Activated T-cell treated with anti-CD3 and anti-CD28 coated beads, Interleukin-2, amount 50 U/mL, for 48 hours (primary cell): ENCODE measurements around the gene IWS1.
"Not testable (repeated sequence)": the region's sequence is repeated elsewhere in the genome, so short reads cannot be mapped to it uniquely, and the experiment has no call there.

ENCODE experiments used
- DNase-seq, 2 experiments: peaks; one replicate each; pipeline ENCODE4 v3.0.0-alpha.2; 2020

Gene IWS1

GRCh38 chr2:127526132-127527000 is at the start of gene IWS1:
Gene IWS1, minus strand, starts transcription at chr2:127526489. Its CDS starts 281 bp downstream, at chr2:127526208.
- peak; percentile 92 to 94 for DNase-seq

GRCh38 chr2:127575941-127576432 is 49.7 kb upstream of the IWS1 start:
- DNase-seq = peak; percentile 11 to 14

GRCh38 chr2:127575185-127575765 is 49.0 kb upstream of the IWS1 start:
- DNase-seq = peak in 1 of 2 experiments; percentile 9

- DNase-seq = peak; percentile 9 to 13
Measured at GRCh38 chr2:127574656-127575055, 48.4 kb upstream of the IWS1 start.

GRCh38 chr2:127573771-127574170 is 47.5 kb upstream of the IWS1 start:
- DNase-seq = no peak

GRCh38 chr2:127573298-127573697 is 47.0 kb upstream of the IWS1 start:
- no peak for DNase-seq

- DNase-seq = no peak
Measured at GRCh38 chr2:127572841-127573240, 46.6 kb upstream of the IWS1 start.

- not testable (repeated sequence) for DNase-seq
Measured at GRCh38 chr2:127572352-127572751, 46.1 kb upstream of the IWS1 start.

GRCh38 chr2:127570282-127571250 is 44.3 kb upstream of the IWS1 start:
- peak in 1 of 2 experiments; percentile 4 for DNase-seq

- DNase-seq = no peak
Measured at GRCh38 chr2:127569666-127570065, 43.4 kb upstream of the IWS1 start.

- no peak for DNase-seq
Measured at GRCh38 chr2:127568128-127568527, 41.8 kb upstream of the IWS1 start.

- no peak for DNase-seq
Measured at GRCh38 chr2:127567351-127567854, 41.1 kb upstream of the IWS1 start.

- no peak for DNase-seq
Measured at GRCh38 chr2:127566576-127566975, 40.3 kb upstream of the IWS1 start.

GRCh38 chr2:127566139-127566417 is 39.8 kb upstream of the IWS1 start:
- no peak for DNase-seq

GRCh38 chr2:127565261-127566138 is 39.2 kb upstream of the IWS1 start:
- no peak for DNase-seq

GRCh38 chr2:127564429-127565260 is 38.4 kb upstream of the IWS1 start:
- no peak for DNase-seq

GRCh38 chr2:127563458-127564428 is 37.5 kb upstream of the IWS1 start:
- peak; percentile 32 to 36 for DNase-seq

GRCh38 chr2:127562936-127563335 is 36.6 kb upstream of the IWS1 start:
- no peak for DNase-seq

- peak; percentile 7 for DNase-seq
Measured at GRCh38 chr2:127561371-127561770, 35.1 kb upstream of the IWS1 start.

- peak; percentile 1 to 7 for DNase-seq
Measured at GRCh38 chr2:127560931-127561280, 34.6 kb upstream of the IWS1 start.
